ENCODE measurements around the gene PRDM16. TPM values are rescaled to one million over a fixed set of nuclear protein-coding genes. Genes with fewer than 3 reads are reported as not detected.

Gene PRDM16
- total RNA-seq, 4 donors from 2014 or later = 0.08 to 0.19 (median 0.12) TPM

DNA sequence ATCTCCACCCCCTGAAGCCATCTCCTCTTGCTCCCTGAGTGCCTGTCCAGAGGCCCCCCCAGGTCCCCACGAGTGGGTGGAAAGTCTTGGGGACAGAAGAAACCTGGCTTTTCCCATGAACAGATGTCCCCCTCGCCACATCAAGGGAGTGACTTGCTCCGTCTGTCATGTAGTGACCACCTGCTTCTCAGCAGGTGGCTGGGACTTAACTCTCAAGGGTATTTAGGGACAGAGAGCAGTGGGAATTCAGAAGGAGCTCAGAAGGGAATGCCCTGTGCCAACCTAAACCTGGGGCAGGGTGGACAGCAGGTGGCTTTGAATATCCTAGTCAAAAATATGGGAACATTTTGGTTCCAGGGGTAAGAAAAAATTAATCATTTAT is 139.8 kb downstream of the PRDM16 start:
- H3K27ac ChIP-seq = no peak overlapping the region
- H3K36me3 ChIP-seq = no peaks in the 10 kb centered on the region
- peaks cover 0 to 34% (median 0%) of the 10 kb centered on the region in 4 donors for H3K27me3 ChIP-seq
- 50 to 60% methylated on average over 1 to 2 of the region's 3 CpGs for WGBS, 2 donors
- H3K9me3 ChIP-seq = no peaks in the 10 kb centered on the region
- H3K4me1 ChIP-seq = no peaks in the 10 kb centered on the region
- intact Hi-C loops (cut with DNase I) = no loop called here
- no peak for DNase-seq
- TF ChIP-seq, protein P1, sequence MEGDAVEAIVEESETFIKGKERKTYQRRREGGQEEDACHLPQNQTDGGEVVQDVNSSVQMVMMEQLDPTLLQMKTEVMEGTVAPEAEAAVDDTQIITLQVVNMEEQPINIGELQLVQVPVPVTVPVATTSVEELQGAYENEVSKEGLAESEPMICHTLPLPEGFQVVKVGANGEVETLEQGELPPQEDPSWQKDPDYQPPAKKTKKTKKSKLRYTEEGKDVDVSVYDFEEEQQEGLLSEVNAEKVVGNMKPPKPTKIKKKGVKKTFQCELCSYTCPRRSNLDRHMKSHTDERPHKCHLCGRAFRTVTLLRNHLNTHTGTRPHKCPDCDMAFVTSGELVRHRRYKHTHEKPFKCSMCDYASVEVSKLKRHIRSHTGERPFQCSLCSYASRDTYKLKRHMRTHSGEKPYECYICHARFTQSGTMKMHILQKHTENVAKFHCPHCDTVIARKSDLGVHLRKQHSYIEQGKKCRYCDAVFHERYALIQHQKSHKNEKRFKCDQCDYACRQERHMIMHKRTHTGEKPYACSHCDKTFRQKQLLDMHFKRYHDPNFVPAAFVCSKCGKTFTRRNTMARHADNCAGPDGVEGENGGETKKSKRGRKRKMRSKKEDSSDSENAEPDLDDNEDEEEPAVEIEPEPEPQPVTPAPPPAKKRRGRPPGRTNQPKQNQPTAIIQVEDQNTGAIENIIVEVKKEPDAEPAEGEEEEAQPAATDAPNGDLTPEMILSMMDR (IDR thresholded peaks at IDR 0.05) = no peak
- no peak for TF ChIP-seq POLR2A (IDR thresholded peaks at IDR 0.05)
- H3K4me3 ChIP-seq = no peak overlapping the region

DNA sequence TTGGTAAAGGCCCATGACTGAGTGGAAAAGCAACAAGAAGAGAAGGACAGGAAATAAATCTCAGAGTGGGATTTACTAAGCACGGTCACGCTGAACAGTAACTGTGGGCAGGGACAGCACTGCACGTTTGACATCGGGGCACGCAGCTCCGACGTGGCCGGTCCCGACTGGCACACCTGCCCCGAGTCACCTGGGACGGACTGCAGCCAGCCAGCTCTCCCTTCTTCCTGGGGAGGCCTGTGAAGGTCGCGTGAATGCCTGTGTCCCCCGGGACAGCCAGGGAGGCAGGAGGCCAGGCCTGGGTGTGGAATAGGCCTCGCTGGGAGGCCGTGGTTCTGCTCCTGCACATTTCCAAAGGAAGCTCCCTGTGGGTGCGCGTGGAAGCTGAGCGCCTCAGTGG is 140.2 kb downstream of the PRDM16 start:
- intact Hi-C loops (cut with DNase I) = no loop called here
- no peaks in the 10 kb centered on the region for H3K36me3 ChIP-seq
- no peak for DNase-seq
- peaks cover 0 to 32% (median 0%) of the 10 kb centered on the region in 4 donors for H3K27me3 ChIP-seq
- no peak overlapping the region for H3K4me3 ChIP-seq
- WGBS, 2 donors = 81 to 91% methylated on average over 12 to 15 of the region's 19 CpGs
- H3K4me1 ChIP-seq = no peaks in the 10 kb centered on the region
- H3K27ac ChIP-seq = no peak overlapping the region
- TF ChIP-seq, protein P1 (IDR thresholded peaks at IDR 0.05) = no peak
- TF ChIP-seq POLR2A (IDR thresholded peaks at IDR 0.05) = no peak
- H3K9me3 ChIP-seq = no peaks in the 10 kb centered on the region

DNA sequence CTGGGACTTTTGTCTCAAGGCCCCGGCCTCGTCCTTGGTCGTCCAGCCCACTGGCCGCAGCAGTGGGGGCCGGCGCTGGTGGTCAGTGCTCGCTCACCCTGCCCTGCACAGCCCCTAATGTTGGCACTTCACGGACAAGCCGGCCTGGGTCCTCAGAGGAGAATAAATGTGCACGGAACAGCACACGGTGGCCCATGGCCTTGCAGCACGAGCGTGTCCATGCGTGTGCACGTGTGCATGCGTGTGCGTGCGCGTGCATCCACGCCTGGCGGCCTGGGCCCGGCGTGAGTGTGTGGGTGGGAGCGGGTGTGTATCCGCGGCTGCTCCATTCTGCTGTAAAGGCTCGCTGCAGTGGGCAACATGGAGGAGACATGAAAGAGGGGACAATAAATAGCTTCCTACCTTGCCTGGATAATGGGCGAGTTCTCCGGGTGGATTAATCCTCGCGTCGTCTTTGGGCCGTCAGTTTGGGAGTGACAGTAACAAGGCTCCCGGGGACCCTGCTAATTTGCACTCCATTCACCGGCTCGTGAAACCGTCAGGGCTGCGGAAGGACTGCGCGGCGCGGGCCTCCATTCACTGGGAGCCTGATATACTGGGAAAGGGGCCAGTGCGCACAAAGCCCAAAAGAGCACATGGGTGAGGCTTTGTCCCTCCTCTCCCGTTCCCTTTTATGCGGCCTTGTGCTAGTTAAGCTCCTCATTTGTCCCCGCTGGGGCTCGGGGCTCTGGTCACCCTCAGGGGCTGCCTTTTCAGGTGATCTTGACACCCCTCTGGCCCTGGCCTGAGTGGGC is 142.8 kb downstream of the PRDM16 start:
- WGBS, 2 donors = 82 to 89% methylated on average over 26 of the region's 47 CpGs
- Histone ChIP-seq H3K36me3 (no peaks in the 10 kb centered on the region), H3K9me3 (no peaks in the 10 kb centered on the region), H3K4me3 (no peak overlapping the region), H3K27ac (no peak overlapping the region), H3K4me1 (no peaks in the 10 kb centered on the region), H3K27me3 (peaks cover 0 to 41% (median 0%) of the 10 kb centered on the region in 4 donors)
- DNase-seq = no peak
- intact Hi-C loops (cut with DNase I) = no loop called here
- TF ChIP-seq, protein P1 (IDR thresholded peaks at IDR 0.05) = no peak
- TF ChIP-seq POLR2A (IDR thresholded peaks at IDR 0.05) = no peak

DNA sequence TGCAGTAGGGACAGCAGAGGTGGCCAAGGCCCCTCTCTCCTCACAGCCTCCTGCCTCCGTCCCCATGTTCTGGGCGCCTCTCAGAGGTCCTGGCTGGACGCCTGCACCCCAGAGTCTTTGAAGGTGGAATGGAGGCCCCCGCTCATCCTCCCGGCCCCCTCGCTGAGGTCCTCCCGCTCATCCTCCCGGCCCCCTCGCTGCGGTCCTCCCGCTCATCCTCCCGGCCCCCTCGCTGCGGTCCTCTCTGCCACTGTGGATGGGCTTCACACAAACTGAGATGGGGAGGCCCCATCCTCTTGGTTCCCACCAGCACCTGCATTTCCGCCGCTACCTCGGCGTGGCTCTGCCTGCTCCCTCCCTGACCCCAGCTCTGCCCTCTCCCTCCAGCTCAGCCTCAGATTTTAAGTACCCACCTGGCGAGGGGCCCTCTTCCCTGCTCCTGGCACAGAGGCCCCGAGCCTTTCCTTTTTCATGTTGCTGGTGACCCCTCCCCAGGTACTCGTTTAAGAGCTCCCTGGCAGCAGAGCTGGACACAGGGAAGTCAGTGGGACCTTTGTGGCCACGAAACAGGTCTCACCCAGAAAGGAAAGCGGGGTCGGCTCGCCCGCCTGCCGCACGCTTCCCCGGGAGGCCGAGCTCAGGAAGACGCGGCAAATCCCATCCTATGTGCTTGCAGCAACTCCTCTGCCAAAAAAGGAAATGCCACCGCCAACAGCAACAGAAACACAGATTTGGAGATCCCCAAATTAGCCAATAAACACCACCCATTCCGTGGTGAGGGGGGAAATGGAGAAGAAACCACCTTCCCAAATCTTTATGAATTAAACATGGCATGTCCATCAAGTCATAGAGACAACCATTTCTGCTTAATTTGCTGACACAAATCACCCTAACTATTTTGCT is 143.7 kb downstream of the PRDM16 start:
- H3K27me3 ChIP-seq = peaks cover 0 to 49% (median 0%) of the 10 kb centered on the region in 4 donors
- TF ChIP-seq, protein P1 (IDR thresholded peaks at IDR 0.05) = no peak
- no peak for TF ChIP-seq POLR2A (IDR thresholded peaks at IDR 0.05)
- DNase-seq = no peak
- no peaks in the 10 kb centered on the region for H3K36me3 ChIP-seq
- H3K27ac ChIP-seq = no peak overlapping the region
- 82 to 84% methylated on average over 14 to 25 of the region's 34 CpGs for WGBS, 2 donors
- H3K4me1 ChIP-seq = no peaks in the 10 kb centered on the region
- no peaks in the 10 kb centered on the region for H3K9me3 ChIP-seq
- no peak overlapping the region for H3K4me3 ChIP-seq
- intact Hi-C loops (cut with DNase I) = no loop called here

DNA sequence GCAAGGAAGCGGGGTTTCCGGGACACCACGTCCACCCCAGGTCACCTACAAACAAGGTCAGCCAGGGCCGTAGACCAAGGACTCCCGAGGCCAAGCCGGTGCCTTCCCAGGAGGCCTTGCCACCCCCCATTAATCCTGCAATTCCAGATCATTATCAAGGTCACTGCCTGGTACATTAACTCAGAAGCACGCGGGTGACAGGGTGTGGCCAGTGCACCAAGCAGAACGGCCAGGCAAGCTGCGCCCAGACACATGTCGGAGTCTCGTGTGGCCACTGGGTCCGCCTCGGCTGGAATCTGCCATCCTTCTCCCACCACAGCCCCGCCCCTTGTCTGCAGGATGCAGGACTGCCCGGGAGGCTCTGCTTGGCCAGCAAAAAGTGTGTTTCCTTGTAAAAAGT is 144.7 kb downstream of the PRDM16 start:
- Histone ChIP-seq H3K4me3 (no peak overlapping the region), H3K9me3 (no peaks in the 10 kb centered on the region), H3K27me3 (peaks cover 0 to 55% (median 0%) of the 10 kb centered on the region in 4 donors), H3K27ac (no peak overlapping the region), H3K4me1 (peaks cover 0 to 2% (median 0%) of the 10 kb centered on the region in 3 donors), H3K36me3 (no peaks in the 10 kb centered on the region)
- 52 to 55% methylated on average over 9 to 16 of the region's 16 CpGs for WGBS, 2 donors
- no peak for DNase-seq
- TF ChIP-seq, protein P1 (IDR thresholded peaks at IDR 0.05) = no peak
- TF ChIP-seq POLR2A (IDR thresholded peaks at IDR 0.05) = no peak
- intact Hi-C loops (cut with DNase I) = no loop called here
